PFSK-1 (cell line): ENCODE data around the gene CDC7.

Experiments
- FOXP2 ChIP-seq: optimal IDR thresholded peaks from 2 replicates; pipeline ENCODE3; 2011; ENCODE audit warnings: borderline replicate concordance, control low read depth, inconsistent platforms; ENCODE audit not compliant: insufficient read depth; ENCODE audit errors: extremely low read length, extremely low read depth
- POLR2AphosphoS5 ChIP-seq: IDR thresholded peaks from 2 replicates; pipeline ENCODE4 v1.6.1; 2012; ENCODE audit warnings: low read depth, mild to moderate bottlenecking, control low read depth, low read length, moderate library complexity
- SIN3A ChIP-seq: IDR thresholded peaks from 2 replicates; pipeline ENCODE4 v1.6.1; 2012; ENCODE audit warnings: mild to moderate bottlenecking, low read length, moderate library complexity, borderline replicate concordance; ENCODE audit not compliant: insufficient read depth
- TAF1 ChIP-seq: IDR thresholded peaks from 2 replicates; pipeline ENCODE4 v1.6.1; 2012; ENCODE audit warnings: low read length, control low read depth, borderline replicate concordance; ENCODE audit not compliant: insufficient read depth
- TF ChIP-seq, protein P1 (sequence below), 2 experiments: IDR thresholded peaks; 2 replicates each; pipeline versions ENCODE4 v1.6.1 to v1.8.0; 2011 to 2012; ENCODE audit warnings: low read depth in 2 of 2, low read length in 2 of 2, control low read depth in 1 of 2, inconsistent platforms in 1 of 2, mild to moderate bottlenecking in 1 of 2, moderate library complexity in 1 of 2; ENCODE audit not compliant: insufficient read depth in 1 of 2

The CDC7 gene

GRCh38 chr1:91564888-91565701 lies 64.4 kb downstream of the CDC7 start:
- TF ChIP-seq SIN3A (no peak), FOXP2 (no peak), TAF1 (no peak), POLR2AphosphoS5 (no peak)
- TF ChIP-seq, protein P1, sequence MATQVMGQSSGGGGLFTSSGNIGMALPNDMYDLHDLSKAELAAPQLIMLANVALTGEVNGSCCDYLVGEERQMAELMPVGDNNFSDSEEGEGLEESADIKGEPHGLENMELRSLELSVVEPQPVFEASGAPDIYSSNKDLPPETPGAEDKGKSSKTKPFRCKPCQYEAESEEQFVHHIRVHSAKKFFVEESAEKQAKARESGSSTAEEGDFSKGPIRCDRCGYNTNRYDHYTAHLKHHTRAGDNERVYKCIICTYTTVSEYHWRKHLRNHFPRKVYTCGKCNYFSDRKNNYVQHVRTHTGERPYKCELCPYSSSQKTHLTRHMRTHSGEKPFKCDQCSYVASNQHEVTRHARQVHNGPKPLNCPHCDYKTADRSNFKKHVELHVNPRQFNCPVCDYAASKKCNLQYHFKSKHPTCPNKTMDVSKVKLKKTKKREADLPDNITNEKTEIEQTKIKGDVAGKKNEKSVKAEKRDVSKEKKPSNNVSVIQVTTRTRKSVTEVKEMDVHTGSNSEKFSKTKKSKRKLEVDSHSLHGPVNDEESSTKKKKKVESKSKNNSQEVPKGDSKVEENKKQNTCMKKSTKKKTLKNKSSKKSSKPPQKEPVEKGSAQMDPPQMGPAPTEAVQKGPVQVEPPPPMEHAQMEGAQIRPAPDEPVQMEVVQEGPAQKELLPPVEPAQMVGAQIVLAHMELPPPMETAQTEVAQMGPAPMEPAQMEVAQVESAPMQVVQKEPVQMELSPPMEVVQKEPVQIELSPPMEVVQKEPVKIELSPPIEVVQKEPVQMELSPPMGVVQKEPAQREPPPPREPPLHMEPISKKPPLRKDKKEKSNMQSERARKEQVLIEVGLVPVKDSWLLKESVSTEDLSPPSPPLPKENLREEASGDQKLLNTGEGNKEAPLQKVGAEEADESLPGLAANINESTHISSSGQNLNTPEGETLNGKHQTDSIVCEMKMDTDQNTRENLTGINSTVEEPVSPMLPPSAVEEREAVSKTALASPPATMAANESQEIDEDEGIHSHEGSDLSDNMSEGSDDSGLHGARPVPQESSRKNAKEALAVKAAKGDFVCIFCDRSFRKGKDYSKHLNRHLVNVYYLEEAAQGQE (IDR thresholded peaks at IDR 0.05; ENCODE audit: insufficient read depth in 1 of 2, low read depth in 2 of 2, low read length in 2 of 2), result no peak

- no peak for TF ChIP-seq SIN3A
- TF ChIP-seq, protein P1 (IDR thresholded peaks at IDR 0.05; ENCODE audit: insufficient read depth in 1 of 2, low read depth in 2 of 2, low read length in 2 of 2), result no peak
- no peak for TF ChIP-seq FOXP2
- no peak for TF ChIP-seq TAF1
- TF ChIP-seq POLR2AphosphoS5, result no peak
Observed at GRCh38 chr1:91567583-91567982, 66.9 kb downstream of the CDC7 start.

DNA sequence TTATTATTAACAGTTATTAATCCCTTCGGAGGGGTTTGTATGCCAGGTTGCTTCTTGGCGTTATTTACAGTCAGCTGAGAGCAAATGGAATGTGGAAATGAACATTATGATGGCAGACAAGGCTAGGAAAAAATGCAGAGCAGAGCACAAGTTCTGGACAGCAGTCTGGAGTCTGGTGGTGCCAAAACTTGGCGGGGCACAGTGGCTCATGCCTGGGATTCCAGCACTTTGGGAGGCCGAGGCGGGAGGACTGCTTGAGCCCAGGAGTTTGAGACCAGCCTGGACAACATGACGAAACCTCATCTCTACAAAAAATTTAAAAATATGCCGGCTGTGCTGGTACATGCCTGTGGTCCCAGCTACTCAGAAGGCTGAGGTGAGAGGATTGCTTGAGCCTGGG lies 67.6 kb downstream of the CDC7 start:
- TF ChIP-seq, protein P1 (IDR thresholded peaks at IDR 0.05; ENCODE audit: insufficient read depth in 1 of 2, low read depth in 2 of 2, low read length in 2 of 2), result no peak
- no peak for TF ChIP-seq FOXP2
- TF ChIP-seq TAF1, result no peak
- TF ChIP-seq POLR2AphosphoS5, result no peak
- no peak for TF ChIP-seq SIN3A

- TF ChIP-seq POLR2AphosphoS5 (no peak), SIN3A (peak; percentile 17; the same call in 1 of the 2 replicates), TAF1 (no peak), FOXP2 (peak; percentile 59)
- TF ChIP-seq, protein P1 (IDR thresholded peaks at IDR 0.05; ENCODE audit: insufficient read depth in 1 of 2, low read depth in 2 of 2, low read length in 2 of 2), result peak in 1 of 2 experiments; percentile 77; a peak in 2 of 4 replicates
Observed at GRCh38 chr1:91569411-91570119, 68.9 kb downstream of the CDC7 start.
